ENCODE data around the gene CFAP99. TPM values are rescaled to one million over a fixed set of nuclear protein-coding genes. Genes with fewer than 3 reads are reported as not detected.

CFAP99 gene
- total and polyA plus RNA-seq, 9 of the 15 experiments (the other 6 are each of a cell fraction or from before 2014, with no cell fraction given) = 0.07 to 0.18 (median 0.09) TPM; not detected in 6

DNA sequence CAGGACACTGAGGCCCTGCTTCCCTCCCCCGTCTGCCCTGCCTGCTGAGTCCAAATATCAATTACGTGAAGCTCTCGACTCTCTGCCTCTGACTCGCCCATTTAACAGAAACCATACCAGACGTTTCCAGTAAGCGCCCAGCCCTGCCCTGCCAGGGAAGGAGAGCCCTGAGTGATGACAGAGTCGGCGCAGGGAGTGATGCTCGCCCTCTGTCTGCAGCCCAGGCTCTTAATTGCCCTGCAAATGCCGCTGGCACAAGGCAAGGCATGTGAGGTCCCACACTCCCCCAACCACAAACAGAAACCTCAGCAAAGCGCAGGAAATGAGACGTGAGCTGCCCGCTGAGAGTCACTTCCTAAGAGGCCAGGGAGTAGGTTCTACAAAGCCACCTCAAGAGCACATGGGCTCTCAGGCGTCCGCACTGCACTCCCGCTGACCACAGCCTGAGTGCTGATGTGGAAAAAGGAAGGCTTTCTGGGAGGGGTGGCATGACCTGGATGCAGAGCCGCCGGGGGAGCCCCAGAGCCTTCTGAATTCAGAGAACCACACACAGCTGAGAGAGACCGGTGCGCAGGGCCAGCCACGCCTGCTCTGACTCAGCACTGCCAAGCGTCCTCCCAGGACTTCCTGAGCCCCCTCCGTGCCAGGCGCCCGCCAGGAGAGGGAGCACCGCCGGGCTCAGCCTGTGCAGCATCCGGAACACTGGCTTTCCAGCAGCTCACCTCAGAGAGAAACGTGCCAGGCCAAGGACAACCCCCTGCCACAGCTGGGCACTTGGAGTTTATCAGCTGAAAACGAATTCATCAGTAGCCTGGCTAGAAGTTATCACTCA is 5.7 kb upstream of the CFAP99 start (continued):
- TF ChIP-seq, protein P1, sequence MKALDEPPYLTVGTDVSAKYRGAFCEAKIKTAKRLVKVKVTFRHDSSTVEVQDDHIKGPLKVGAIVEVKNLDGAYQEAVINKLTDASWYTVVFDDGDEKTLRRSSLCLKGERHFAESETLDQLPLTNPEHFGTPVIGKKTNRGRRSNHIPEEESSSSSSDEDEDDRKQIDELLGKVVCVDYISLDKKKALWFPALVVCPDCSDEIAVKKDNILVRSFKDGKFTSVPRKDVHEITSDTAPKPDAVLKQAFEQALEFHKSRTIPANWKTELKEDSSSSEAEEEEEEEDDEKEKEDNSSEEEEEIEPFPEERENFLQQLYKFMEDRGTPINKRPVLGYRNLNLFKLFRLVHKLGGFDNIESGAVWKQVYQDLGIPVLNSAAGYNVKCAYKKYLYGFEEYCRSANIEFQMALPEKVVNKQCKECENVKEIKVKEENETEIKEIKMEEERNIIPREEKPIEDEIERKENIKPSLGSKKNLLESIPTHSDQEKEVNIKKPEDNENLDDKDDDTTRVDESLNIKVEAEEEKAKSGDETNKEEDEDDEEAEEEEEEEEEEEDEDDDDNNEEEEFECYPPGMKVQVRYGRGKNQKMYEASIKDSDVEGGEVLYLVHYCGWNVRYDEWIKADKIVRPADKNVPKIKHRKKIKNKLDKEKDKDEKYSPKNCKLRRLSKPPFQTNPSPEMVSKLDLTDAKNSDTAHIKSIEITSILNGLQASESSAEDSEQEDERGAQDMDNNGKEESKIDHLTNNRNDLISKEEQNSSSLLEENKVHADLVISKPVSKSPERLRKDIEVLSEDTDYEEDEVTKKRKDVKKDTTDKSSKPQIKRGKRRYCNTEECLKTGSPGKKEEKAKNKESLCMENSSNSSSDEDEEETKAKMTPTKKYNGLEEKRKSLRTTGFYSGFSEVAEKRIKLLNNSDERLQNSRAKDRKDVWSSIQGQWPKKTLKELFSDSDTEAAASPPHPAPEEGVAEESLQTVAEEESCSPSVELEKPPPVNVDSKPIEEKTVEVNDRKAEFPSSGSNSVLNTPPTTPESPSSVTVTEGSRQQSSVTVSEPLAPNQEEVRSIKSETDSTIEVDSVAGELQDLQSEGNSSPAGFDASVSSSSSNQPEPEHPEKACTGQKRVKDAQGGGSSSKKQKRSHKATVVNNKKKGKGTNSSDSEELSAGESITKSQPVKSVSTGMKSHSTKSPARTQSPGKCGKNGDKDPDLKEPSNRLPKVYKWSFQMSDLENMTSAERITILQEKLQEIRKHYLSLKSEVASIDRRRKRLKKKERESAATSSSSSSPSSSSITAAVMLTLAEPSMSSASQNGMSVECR (CRISPR knock-in tag; IDR thresholded peaks at IDR 0.05) = peak; percentile 72
- TF ChIP-seq ZNF274 (IDR thresholded peaks at IDR 0.05; ENCODE audit: borderline replicate concordance, low read depth, low read length) = no peak
- no peak for TF ChIP-seq FOXP1 (CRISPR knock-in tag; IDR thresholded peaks at IDR 0.05)
- TF ChIP-seq STAT5A (IDR thresholded peaks at IDR 0.05; ENCODE audit: borderline replicate concordance, low read length) = no peak
- peak; percentile 18; the same call in 1 of the 2 replicates for TF ChIP-seq HDGF (IDR thresholded peaks at IDR 0.05)
- TF ChIP-seq, protein P2, sequence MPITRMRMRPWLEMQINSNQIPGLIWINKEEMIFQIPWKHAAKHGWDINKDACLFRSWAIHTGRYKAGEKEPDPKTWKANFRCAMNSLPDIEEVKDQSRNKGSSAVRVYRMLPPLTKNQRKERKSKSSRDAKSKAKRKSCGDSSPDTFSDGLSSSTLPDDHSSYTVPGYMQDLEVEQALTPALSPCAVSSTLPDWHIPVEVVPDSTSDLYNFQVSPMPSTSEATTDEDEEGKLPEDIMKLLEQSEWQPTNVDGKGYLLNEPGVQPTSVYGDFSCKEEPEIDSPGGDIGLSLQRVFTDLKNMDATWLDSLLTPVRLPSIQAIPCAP (CRISPR knock-in tag; IDR thresholded peaks at IDR 0.05; ENCODE audit: borderline replicate concordance) = no peak
- TF ChIP-seq, protein P3, sequence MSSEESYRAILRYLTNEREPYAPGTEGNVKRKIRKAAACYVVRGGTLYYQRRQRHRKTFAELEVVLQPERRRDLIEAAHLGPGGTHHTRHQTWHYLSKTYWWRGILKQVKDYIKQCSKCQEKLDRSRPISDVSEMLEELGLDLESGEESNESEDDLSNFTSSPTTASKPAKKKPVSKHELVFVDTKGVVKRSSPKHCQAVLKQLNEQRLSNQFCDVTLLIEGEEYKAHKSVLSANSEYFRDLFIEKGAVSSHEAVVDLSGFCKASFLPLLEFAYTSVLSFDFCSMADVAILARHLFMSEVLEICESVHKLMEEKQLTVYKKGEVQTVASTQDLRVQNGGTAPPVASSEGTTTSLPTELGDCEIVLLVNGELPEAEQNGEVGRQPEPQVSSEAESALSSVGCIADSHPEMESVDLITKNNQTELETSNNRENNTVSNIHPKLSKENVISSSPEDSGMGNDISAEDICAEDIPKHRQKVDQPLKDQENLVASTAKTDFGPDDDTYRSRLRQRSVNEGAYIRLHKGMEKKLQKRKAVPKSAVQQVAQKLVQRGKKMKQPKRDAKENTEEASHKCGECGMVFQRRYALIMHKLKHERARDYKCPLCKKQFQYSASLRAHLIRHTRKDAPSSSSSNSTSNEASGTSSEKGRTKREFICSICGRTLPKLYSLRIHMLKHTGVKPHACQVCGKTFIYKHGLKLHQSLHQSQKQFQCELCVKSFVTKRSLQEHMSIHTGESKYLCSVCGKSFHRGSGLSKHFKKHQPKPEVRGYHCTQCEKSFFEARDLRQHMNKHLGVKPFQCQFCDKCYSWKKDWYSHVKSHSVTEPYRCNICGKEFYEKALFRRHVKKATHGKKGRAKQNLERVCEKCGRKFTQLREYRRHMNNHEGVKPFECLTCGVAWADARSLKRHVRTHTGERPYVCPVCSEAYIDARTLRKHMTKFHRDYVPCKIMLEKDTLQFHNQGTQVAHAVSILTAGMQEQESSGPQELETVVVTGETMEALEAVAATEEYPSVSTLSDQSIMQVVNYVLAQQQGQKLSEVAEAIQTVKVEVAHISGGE (CRISPR knock-in tag; IDR thresholded peaks at IDR 0.05) = no peak
- TF ChIP-seq CBFA2T3 (IDR thresholded peaks at IDR 0.05) = no peak
- no peak for TF ChIP-seq JUN (IDR thresholded peaks at IDR 0.05; ENCODE audit: borderline replicate concordance, low read depth, low read length)
- 0 out of 2 replicates have a peak, but pooled peaks have one; percentile 45 for TF ChIP-seq JUN (CRISPR knock-in tag; IDR thresholded peaks at IDR 0.05; ENCODE audit: borderline replicate concordance)
- no peak for TF ChIP-seq TCF7 (IDR thresholded peaks at IDR 0.05; ENCODE audit: borderline replicate concordance)
- TF ChIP-seq KHSRP (IDR thresholded peaks at IDR 0.05) = no peak
- TF ChIP-seq, protein P4, sequence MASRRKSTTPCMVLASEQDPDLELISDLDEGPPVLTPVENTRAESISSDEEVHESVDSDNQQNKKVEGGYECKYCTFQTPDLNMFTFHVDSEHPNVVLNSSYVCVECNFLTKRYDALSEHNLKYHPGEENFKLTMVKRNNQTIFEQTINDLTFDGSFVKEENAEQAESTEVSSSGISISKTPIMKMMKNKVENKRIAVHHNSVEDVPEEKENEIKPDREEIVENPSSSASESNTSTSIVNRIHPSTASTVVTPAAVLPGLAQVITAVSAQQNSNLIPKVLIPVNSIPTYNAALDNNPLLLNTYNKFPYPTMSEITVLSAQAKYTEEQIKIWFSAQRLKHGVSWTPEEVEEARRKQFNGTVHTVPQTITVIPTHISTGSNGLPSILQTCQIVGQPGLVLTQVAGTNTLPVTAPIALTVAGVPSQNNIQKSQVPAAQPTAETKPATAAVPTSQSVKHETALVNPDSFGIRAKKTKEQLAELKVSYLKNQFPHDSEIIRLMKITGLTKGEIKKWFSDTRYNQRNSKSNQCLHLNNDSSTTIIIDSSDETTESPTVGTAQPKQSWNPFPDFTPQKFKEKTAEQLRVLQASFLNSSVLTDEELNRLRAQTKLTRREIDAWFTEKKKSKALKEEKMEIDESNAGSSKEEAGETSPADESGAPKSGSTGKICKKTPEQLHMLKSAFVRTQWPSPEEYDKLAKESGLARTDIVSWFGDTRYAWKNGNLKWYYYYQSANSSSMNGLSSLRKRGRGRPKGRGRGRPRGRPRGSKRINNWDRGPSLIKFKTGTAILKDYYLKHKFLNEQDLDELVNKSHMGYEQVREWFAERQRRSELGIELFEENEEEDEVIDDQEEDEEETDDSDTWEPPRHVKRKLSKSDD (conservative IDR thresholded peaks at IDR 0.05; ENCODE audit: low read length) = no peak
- no peak for TF ChIP-seq KLF10 (CRISPR knock-in tag; IDR thresholded peaks at IDR 0.05)
- TF ChIP-seq BRD4 (IDR thresholded peaks at IDR 0.05) = peak; percentile 19; the same call in 1 of the 2 replicates

All from K562 (cell line).